ENCODE measurements around the gene DYRK1A.
A peak's percentile ranks its signal among the peaks of the same experiment; 100 is the strongest.

DYRK1A gene

GRCh38 chr21:37529649-37530048 lies 163.1 kb downstream of the DYRK1A start:
- Histone ChIP-seq H3K9me3 (replicated peaks in 1 of 2; ENCODE audit: control insufficient read depth in 2 of 2, insufficient read depth in 1 of 2, low read depth in 1 of 2, low read length in 2 of 2) (peaks cover 0 to 3% of the 10 kb centered on the region in 2 donors), H3K18ac (ENCODE audit: low read length) (no peak overlapping the region), H3K9ac (ENCODE audit: low read depth, low read length, poor library complexity) (no peak overlapping the region), H3K4me2 (ENCODE audit: insufficient read depth, low read length, poor library complexity, severe bottlenecking) (no peak overlapping the region), H3K36me3 (replicated peaks in 1 of 2; ENCODE audit: control insufficient read depth in 2 of 2, insufficient read depth in 2 of 2, low read length in 2 of 2) (no peaks in the 10 kb centered on the region), H3K27me3 (ENCODE audit: control insufficient read depth in 3 of 3, insufficient read depth in 3 of 3, low read depth in 1 of 3, low read length in 3 of 3) (no peaks in the 10 kb centered on the region), H2BK120ac (ENCODE audit: low read depth, low read length) (no peak overlapping the region), H2BK12ac (ENCODE audit: low read length) (no peak overlapping the region), H3K23ac (ENCODE audit: low read depth, low read length, poor library complexity) (no peak overlapping the region), H4K91ac (ENCODE audit: low read depth, low read length, poor library complexity) (no peak overlapping the region), H2AFZ (ENCODE audit: low read length) (no peak overlapping the region), H3K27ac (replicated peaks; ENCODE audit: low read length) (no peak overlapping the region), H2BK5ac (ENCODE audit: low read length) (no peak overlapping the region), H2BK15ac (ENCODE audit: low read length) (no peak overlapping the region), H3K4me3 (ENCODE audit: low read length in 2 of 2) (no peak overlapping the region), H3K79me1 (ENCODE audit: low read depth, low read length) (no peaks in the 10 kb centered on the region), H4K8ac (ENCODE audit: low read depth, low read length) (no peak overlapping the region), H3K14ac (ENCODE audit: low read length) (no peak overlapping the region), H2AK5ac (ENCODE audit: low read depth, low read length) (no peak overlapping the region), H3K4me1 (ENCODE audit: control insufficient read depth in 2 of 2, insufficient read depth in 1 of 2, low read depth in 1 of 2, low read length in 2 of 2) (peaks cover 0 to 4% of the 10 kb centered on the region in 2 donors), H3K4ac (ENCODE audit: low read length) (no peak overlapping the region)
- DNase-seq (ENCODE audit: low spot score) = no peak
- no CpG with 5 or more reads among the region's 6 CpGs for WGBS, 2 donors (ENCODE audit: extremely low coverage in 2 of 2, insufficient read length in 2 of 2, insufficient replicate concordance in 1 of 2)

GRCh38 chr21:37530901-37531351 lies 164.4 kb downstream of the DYRK1A start:
- no CpG with 5 or more reads among the region's 13 CpGs for WGBS, 2 donors (ENCODE audit: extremely low coverage in 2 of 2, insufficient read length in 2 of 2, insufficient replicate concordance in 1 of 2)
- Histone ChIP-seq H3K4me1 (ENCODE audit: control insufficient read depth in 2 of 2, insufficient read depth in 1 of 2, low read depth in 1 of 2, low read length in 2 of 2) (peaks cover 0 to 4% of the 10 kb centered on the region in 2 donors), H2BK5ac (ENCODE audit: low read length) (no peak overlapping the region), H3K79me1 (ENCODE audit: low read depth, low read length) (no peaks in the 10 kb centered on the region), H3K36me3 (replicated peaks in 1 of 2; ENCODE audit: control insufficient read depth in 2 of 2, insufficient read depth in 2 of 2, low read length in 2 of 2) (no peaks in the 10 kb centered on the region), H3K4ac (ENCODE audit: low read length) (no peak overlapping the region), H4K91ac (ENCODE audit: low read depth, low read length, poor library complexity) (no peak overlapping the region), H3K27me3 (ENCODE audit: control insufficient read depth in 3 of 3, insufficient read depth in 3 of 3, low read depth in 1 of 3, low read length in 3 of 3) (no peaks in the 10 kb centered on the region), H2AK5ac (ENCODE audit: low read depth, low read length) (no peak overlapping the region), H3K27ac (replicated peaks; ENCODE audit: low read length) (no peak overlapping the region), H2BK120ac (ENCODE audit: low read depth, low read length) (no peak overlapping the region), H3K23ac (ENCODE audit: low read depth, low read length, poor library complexity) (no peak overlapping the region), H4K8ac (ENCODE audit: low read depth, low read length) (no peak overlapping the region), H2BK12ac (ENCODE audit: low read length) (no peak overlapping the region), H3K14ac (ENCODE audit: low read length) (no peak overlapping the region), H3K4me3 (ENCODE audit: low read length in 2 of 2) (no peak overlapping the region), H3K18ac (ENCODE audit: low read length) (no peak overlapping the region), H2BK15ac (ENCODE audit: low read length) (no peak overlapping the region), H3K4me2 (ENCODE audit: insufficient read depth, low read length, poor library complexity, severe bottlenecking) (no peak overlapping the region), H3K9ac (ENCODE audit: low read depth, low read length, poor library complexity) (no peak overlapping the region), H2AFZ (ENCODE audit: low read length) (peak overlapping the region; percentile 50), H3K9me3 (replicated peaks in 1 of 2; ENCODE audit: control insufficient read depth in 2 of 2, insufficient read depth in 1 of 2, low read depth in 1 of 2, low read length in 2 of 2) (peaks cover 0 to 6% of the 10 kb centered on the region in 2 donors)
- DNase-seq (ENCODE audit: low spot score) = no peak

- no peak overlapping the region for H3K14ac ChIP-seq (ENCODE audit: low read length)
- H3K79me1 ChIP-seq (ENCODE audit: low read depth, low read length) = no peaks in the 10 kb centered on the region
- no peaks in the 10 kb centered on the region for H3K36me3 ChIP-seq (replicated peaks in 1 of 2; ENCODE audit: control insufficient read depth in 2 of 2, insufficient read depth in 2 of 2, low read length in 2 of 2)
- H3K9ac ChIP-seq (ENCODE audit: low read depth, low read length, poor library complexity) = no peak overlapping the region
- H2AFZ ChIP-seq (ENCODE audit: low read length) = peak overlapping the region; percentile 50
- no peak overlapping the region for H3K27ac ChIP-seq (replicated peaks; ENCODE audit: low read length)
- H2BK15ac ChIP-seq (ENCODE audit: low read length) = no peak overlapping the region
- H2BK12ac ChIP-seq (ENCODE audit: low read length) = no peak overlapping the region
- no peak overlapping the region for H4K8ac ChIP-seq (ENCODE audit: low read depth, low read length)
- no peaks in the 10 kb centered on the region for H3K27me3 ChIP-seq (ENCODE audit: control insufficient read depth in 3 of 3, insufficient read depth in 3 of 3, low read depth in 1 of 3, low read length in 3 of 3)
- peak overlapping the region; percentile 68 for H2BK5ac ChIP-seq (ENCODE audit: low read length)
- no peak overlapping the region for H2BK120ac ChIP-seq (ENCODE audit: low read depth, low read length)
- H3K23ac ChIP-seq (ENCODE audit: low read depth, low read length, poor library complexity) = no peak overlapping the region
- H3K9me3 ChIP-seq (replicated peaks in 1 of 2; ENCODE audit: control insufficient read depth in 2 of 2, insufficient read depth in 1 of 2, low read depth in 1 of 2, low read length in 2 of 2) = peaks cover 0 to 11% of the 10 kb centered on the region in 2 donors
- no peak overlapping the region for H3K4ac ChIP-seq (ENCODE audit: low read length)
- WGBS, 2 donors (ENCODE audit: extremely low coverage in 2 of 2, insufficient read length in 2 of 2, insufficient replicate concordance in 1 of 2) = no CpG with 5 or more reads among the region's 13 CpGs
- H4K91ac ChIP-seq (ENCODE audit: low read depth, low read length, poor library complexity) = no peak overlapping the region
- no peak overlapping the region for H3K4me3 ChIP-seq (ENCODE audit: low read length in 2 of 2)
- H2AK5ac ChIP-seq (ENCODE audit: low read depth, low read length) = peak overlapping the region; percentile 61
- peaks cover 0 to 4% of the 10 kb centered on the region in 2 donors for H3K4me1 ChIP-seq (ENCODE audit: control insufficient read depth in 2 of 2, insufficient read depth in 1 of 2, low read depth in 1 of 2, low read length in 2 of 2)
- peak overlapping the region; percentile 50 for H3K18ac ChIP-seq (ENCODE audit: low read length)
- H3K4me2 ChIP-seq (ENCODE audit: insufficient read depth, low read length, poor library complexity, severe bottlenecking) = no peak overlapping the region
- DNase-seq (ENCODE audit: low spot score) = no peak
These were observed 164.9 kb downstream of the DYRK1A start for GRCh38 chr21:37531431-37531932.

GRCh38 chr21:37532868-37533780 lies 166.6 kb downstream of the DYRK1A start:
- no peak for DNase-seq (ENCODE audit: low spot score)
- WGBS, 2 donors (ENCODE audit: extremely low coverage in 2 of 2, insufficient read length in 2 of 2, insufficient replicate concordance in 1 of 2) = no CpG with 5 or more reads among the region's 20 CpGs
- H3K4me2 ChIP-seq (ENCODE audit: insufficient read depth, low read length, poor library complexity, severe bottlenecking) = no peak overlapping the region

More at GRCh38 chr21:37532868-37533780, 166.6 kb downstream of the DYRK1A start:
- no peak overlapping the region for H4K8ac ChIP-seq (ENCODE audit: low read depth, low read length)
- no peaks in the 10 kb centered on the region for H3K79me1 ChIP-seq (ENCODE audit: low read depth, low read length)
- no peak overlapping the region for H3K4ac ChIP-seq (ENCODE audit: low read length)
- H3K9me3 ChIP-seq (replicated peaks in 1 of 2; ENCODE audit: control insufficient read depth in 2 of 2, insufficient read depth in 1 of 2, low read depth in 1 of 2, low read length in 2 of 2) = peaks cover 2 to 16% of the 10 kb centered on the region in 2 donors
- H2BK15ac ChIP-seq (ENCODE audit: low read length) = no peak overlapping the region
- H4K91ac ChIP-seq (ENCODE audit: low read depth, low read length, poor library complexity) = no peak overlapping the region
- H3K36me3 ChIP-seq (replicated peaks in 1 of 2; ENCODE audit: control insufficient read depth in 2 of 2, insufficient read depth in 2 of 2, low read length in 2 of 2) = no peaks in the 10 kb centered on the region
- no peak overlapping the region for H3K27ac ChIP-seq (replicated peaks; ENCODE audit: low read length)
- no peaks in the 10 kb centered on the region for H3K4me1 ChIP-seq (ENCODE audit: control insufficient read depth in 2 of 2, insufficient read depth in 1 of 2, low read depth in 1 of 2, low read length in 2 of 2)
- peak overlapping the region; percentile 5 for H3K23ac ChIP-seq (ENCODE audit: low read depth, low read length, poor library complexity)
- H3K14ac ChIP-seq (ENCODE audit: low read length) = no peak overlapping the region
- H2BK120ac ChIP-seq (ENCODE audit: low read depth, low read length) = peak overlapping the region; percentile 17
- H2BK5ac ChIP-seq (ENCODE audit: low read length) = no peak overlapping the region
- no peak overlapping the region for H2AFZ ChIP-seq (ENCODE audit: low read length)
- peak overlapping the region; percentile 76 for H2AK5ac ChIP-seq (ENCODE audit: low read depth, low read length)
- no peak overlapping the region for H3K4me3 ChIP-seq (ENCODE audit: low read length in 2 of 2)
- no peaks in the 10 kb centered on the region for H3K27me3 ChIP-seq (ENCODE audit: control insufficient read depth in 3 of 3, insufficient read depth in 3 of 3, low read depth in 1 of 3, low read length in 3 of 3)
- H3K9ac ChIP-seq (ENCODE audit: low read depth, low read length, poor library complexity) = no peak overlapping the region
- H2BK12ac ChIP-seq (ENCODE audit: low read length) = no peak overlapping the region
- H3K18ac ChIP-seq (ENCODE audit: low read length) = peak overlapping the region; percentile 81

All from neuronal stem cell (in vitro differentiated cells).